Endodermal cell (in vitro differentiated cells): ENCODE data around the gene DLGAP1. TPM values are rescaled to one million over a fixed set of nuclear protein-coding genes. Genes with fewer than 3 reads are reported as not detected.

ENCODE experiments used
- DNase-seq: peaks from one replicate; pipeline ENCODE4 v3.0.0-alpha.2; 2017
- H3K27ac ChIP-seq: 2 replicates; pipeline ENCODE4 v1.5.1; 2013; ENCODE audit warnings: mild to moderate bottlenecking, low read depth, low read length, moderate library complexity
- H3K27me3 ChIP-seq: 2 replicates; pipeline ENCODE4 v1.6.1; 2013; ENCODE audit warnings: mild to moderate bottlenecking, low read length, moderate library complexity; ENCODE audit not compliant: insufficient read depth, control insufficient read depth, poor library complexity, severe bottlenecking
- H3K36me3 ChIP-seq: 2 replicates; pipeline ENCODE4 v1.7.0; 2013; ENCODE audit warnings: mild to moderate bottlenecking, low read length, moderate library complexity; ENCODE audit not compliant: control insufficient read depth, insufficient read depth
- H3K4me1 ChIP-seq: one replicate; pipeline ENCODE4 v1.7.0; 2013; ENCODE audit warnings: low read length; ENCODE audit not compliant: control insufficient read depth, insufficient read depth
- H3K4me3 ChIP-seq: 2 replicates; pipeline ENCODE4 v1.5.1; 2013; ENCODE audit warnings: mild to moderate bottlenecking, low read length, moderate library complexity
- H3K9ac ChIP-seq: 2 replicates; pipeline ENCODE4 v1.6.1; 2013; ENCODE audit warnings: mild to moderate bottlenecking, low read length, moderate library complexity; ENCODE audit not compliant: poor library complexity, severe bottlenecking; ENCODE audit errors: extremely low read depth
- H3K9me3 ChIP-seq: 2 replicates; pipeline ENCODE4 v1.6.1; 2013; ENCODE audit warnings: mild to moderate bottlenecking, low read length, moderate library complexity; ENCODE audit not compliant: control insufficient read depth
- H3K27ac Mint-ChIP-seq: 2 replicates; pipeline ENCODE4 v1.8.0; 2020; ENCODE audit warnings: mixed read lengths
- H3K27me3 Mint-ChIP-seq: 2 replicates; pipeline ENCODE4 v1.8.0; 2021; ENCODE audit warnings: mild to moderate bottlenecking, mixed read lengths; ENCODE audit not compliant: insufficient read depth
- H3K36me3 Mint-ChIP-seq: 2 replicates; pipeline ENCODE4 v1.8.0; 2020; ENCODE audit warnings: low read depth, mixed read lengths
- H3K4me1 Mint-ChIP-seq: 2 replicates; pipeline ENCODE4 v1.8.0; 2020; ENCODE audit warnings: mixed read lengths
- H3K4me3 Mint-ChIP-seq: 2 replicates; pipeline ENCODE4 v1.8.0; 2020; ENCODE audit warnings: mild to moderate bottlenecking, moderate library complexity, mixed read lengths
- H3K9me3 Mint-ChIP-seq: 2 replicates; pipeline ENCODE4 v1.8.0; 2020; ENCODE audit warnings: mild to moderate bottlenecking, mixed read lengths
- WGBS, 2 experiments: methylation state at CpG; one replicate each; pipeline versions ENCODE4 v1.1.5 to v1.1.7; 2013; ENCODE audit warnings: missing lambda C conversion rate in 2 of 2, mixed read lengths in 1 of 2; ENCODE audit not compliant: insufficient coverage in 1 of 2, insufficient read length in 1 of 2; 5-methylcytosine and 5-hydroxymethylcytosine counted together
- total RNA-seq, 2 donors: library from RNA; stranded (reverse); fragmentation: NEBNext Ultra II Directional in 1 of 2; extraction: Animal tissue kit (Norgen Biotek cat#: 25700) in 1 of 2; gene quantifications; 2 replicates in 1 of 2; 3 replicates in 1 of 2; pipeline ENCODE4 v1.2.1, GENCODE V29; 2021
- TF ChIP-seq, protein P1 (sequence below): fragments of 200-600 bp; sonication (generic); conservative IDR thresholded peaks from 2 replicates; pipeline ENCODE4 v1.5.0; 2021; ENCODE audit warnings: antibody characterized with exemption, mild to moderate bottlenecking

The DLGAP1 gene
- total RNA-seq, 2 donors from 2014 or later, result 11.5 to 21.5 TPM

- Histone ChIP-seq H3K27me3 (no peaks in the 10 kb centered on the region), H3K9me3 (no peaks in the 10 kb centered on the region), H3K9ac (no peak overlapping the region), H3K36me3 (no peaks in the 10 kb centered on the region), H3K27ac (no peak overlapping the region), H3K4me1 (peaks cover 2% of the 10 kb centered on the region), H3K4me3 (no peak overlapping the region)
- Mint-ChIP-seq H3K36me3 (no peaks in the 10 kb centered on the region), H3K27me3 (no peaks in the 10 kb centered on the region), H3K4me1 (no peaks in the 10 kb centered on the region), H3K9me3 (no peaks in the 10 kb centered on the region), H3K27ac (no peak overlapping the region), H3K4me3 (no peak overlapping the region)
- WGBS, 2 experiments, result 100% methylated on average over 1 of the region's 2 CpGs; no CpG with 5 or more reads in 1 of the 2 experiments
- no peak for DNase-seq
- TF ChIP-seq, protein P1, sequence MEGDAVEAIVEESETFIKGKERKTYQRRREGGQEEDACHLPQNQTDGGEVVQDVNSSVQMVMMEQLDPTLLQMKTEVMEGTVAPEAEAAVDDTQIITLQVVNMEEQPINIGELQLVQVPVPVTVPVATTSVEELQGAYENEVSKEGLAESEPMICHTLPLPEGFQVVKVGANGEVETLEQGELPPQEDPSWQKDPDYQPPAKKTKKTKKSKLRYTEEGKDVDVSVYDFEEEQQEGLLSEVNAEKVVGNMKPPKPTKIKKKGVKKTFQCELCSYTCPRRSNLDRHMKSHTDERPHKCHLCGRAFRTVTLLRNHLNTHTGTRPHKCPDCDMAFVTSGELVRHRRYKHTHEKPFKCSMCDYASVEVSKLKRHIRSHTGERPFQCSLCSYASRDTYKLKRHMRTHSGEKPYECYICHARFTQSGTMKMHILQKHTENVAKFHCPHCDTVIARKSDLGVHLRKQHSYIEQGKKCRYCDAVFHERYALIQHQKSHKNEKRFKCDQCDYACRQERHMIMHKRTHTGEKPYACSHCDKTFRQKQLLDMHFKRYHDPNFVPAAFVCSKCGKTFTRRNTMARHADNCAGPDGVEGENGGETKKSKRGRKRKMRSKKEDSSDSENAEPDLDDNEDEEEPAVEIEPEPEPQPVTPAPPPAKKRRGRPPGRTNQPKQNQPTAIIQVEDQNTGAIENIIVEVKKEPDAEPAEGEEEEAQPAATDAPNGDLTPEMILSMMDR, result no peak
Observed at GRCh38 chr18:4271952-4272351, 183.2 kb downstream of the DLGAP1 start.

- no peak overlapping the region for H3K4me3 ChIP-seq
- peaks cover 2% of the 10 kb centered on the region for H3K4me1 ChIP-seq
- no peaks in the 10 kb centered on the region for H3K27me3 ChIP-seq
- no peak overlapping the region for H3K9ac ChIP-seq
- H3K36me3 ChIP-seq, result no peaks in the 10 kb centered on the region
- WGBS, 2 experiments, result 70 to 90% methylated on average over 2 of the region's 2 CpGs
- no peaks in the 10 kb centered on the region for H3K9me3 ChIP-seq
- no peak overlapping the region for H3K27ac Mint-ChIP-seq
- no peak overlapping the region for H3K4me3 Mint-ChIP-seq
- no peak for DNase-seq
- H3K4me1 Mint-ChIP-seq, result peaks cover 5% of the 10 kb centered on the region
- TF ChIP-seq, protein P1, result no peak
- H3K9me3 Mint-ChIP-seq, result no peaks in the 10 kb centered on the region
- H3K27ac ChIP-seq, result no peak overlapping the region
- H3K27me3 Mint-ChIP-seq, result no peaks in the 10 kb centered on the region
- H3K36me3 Mint-ChIP-seq, result no peaks in the 10 kb centered on the region
Observed at GRCh38 chr18:4270988-4271387, 184.1 kb downstream of the DLGAP1 start.

GRCh38 chr18:4270016-4270415 is 185.1 kb downstream of the DLGAP1 start:
- TF ChIP-seq, protein P1, result no peak
- Histone ChIP-seq H3K36me3 (no peaks in the 10 kb centered on the region), H3K9me3 (no peaks in the 10 kb centered on the region), H3K9ac (no peak overlapping the region), H3K27ac (no peak overlapping the region), H3K27me3 (no peaks in the 10 kb centered on the region), H3K4me3 (no peak overlapping the region), H3K4me1 (peaks cover 2% of the 10 kb centered on the region)
- WGBS, 2 experiments, result 95 to 100% methylated on average over 2 of the region's 3 CpGs
- no peaks in the 10 kb centered on the region for H3K9me3 Mint-ChIP-seq
- no peak overlapping the region for H3K27ac Mint-ChIP-seq
- H3K27me3 Mint-ChIP-seq, result no peaks in the 10 kb centered on the region
- no peaks in the 10 kb centered on the region for H3K36me3 Mint-ChIP-seq
- DNase-seq, result no peak
- H3K4me1 Mint-ChIP-seq, result peaks cover 5% of the 10 kb centered on the region
- H3K4me3 Mint-ChIP-seq, result no peak overlapping the region
